T-helper 1 cell treated with Interleukin-12 subunit alpha and Interleukin-12 subunit beta and Interleukin-4 antibody, amounts not matched to agents 30 ng/mL and 1 ng/mL, for 36 hours (primary cell): ENCODE measurements around the gene PHLPP1. TPM values are rescaled to one million over a fixed set of nuclear protein-coding genes. Genes with fewer than 3 reads are reported as not detected.
"Not testable (repeated sequence)": the region's sequence is repeated elsewhere in the genome, so short reads cannot be mapped to it uniquely, and the experiment has no call there.

Experiments
- intact Hi-C: fragments of 100-400 bp; cut with micrococcal nuclease; formaldehyde crosslinking; loops from one replicate; pipeline ENCODE4 v1.15.1; 2024
- total RNA-seq: library from RNA; stranded (reverse); gene quantifications from 2 replicates; pipeline ENCODE4 v1.2.3, GENCODE V29; 2022

PHLPP1 gene
- total RNA-seq, 1 donor from 2014 or later, result 8.1 TPM

DNA sequence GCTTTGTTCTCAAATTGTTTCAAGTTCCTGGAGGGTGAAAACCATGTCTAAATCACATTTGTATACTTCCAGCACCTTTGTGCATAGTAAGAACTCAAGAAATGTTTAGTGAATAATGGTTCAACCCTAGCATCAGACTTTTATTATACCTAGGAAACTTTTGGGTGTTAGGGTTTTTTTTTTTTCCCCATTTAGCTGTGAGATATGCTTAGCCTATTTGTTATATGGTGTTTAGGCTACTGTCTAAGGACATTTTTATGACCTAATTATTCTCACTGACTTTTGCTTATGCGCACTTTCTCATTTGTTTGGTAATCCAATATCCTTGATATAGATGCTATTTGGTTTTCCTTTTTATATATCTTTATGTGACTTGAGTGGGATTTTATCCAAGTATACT lies 164.7 kb downstream of the PHLPP1 start:
- intact Hi-C loops, result no loop called here

DNA sequence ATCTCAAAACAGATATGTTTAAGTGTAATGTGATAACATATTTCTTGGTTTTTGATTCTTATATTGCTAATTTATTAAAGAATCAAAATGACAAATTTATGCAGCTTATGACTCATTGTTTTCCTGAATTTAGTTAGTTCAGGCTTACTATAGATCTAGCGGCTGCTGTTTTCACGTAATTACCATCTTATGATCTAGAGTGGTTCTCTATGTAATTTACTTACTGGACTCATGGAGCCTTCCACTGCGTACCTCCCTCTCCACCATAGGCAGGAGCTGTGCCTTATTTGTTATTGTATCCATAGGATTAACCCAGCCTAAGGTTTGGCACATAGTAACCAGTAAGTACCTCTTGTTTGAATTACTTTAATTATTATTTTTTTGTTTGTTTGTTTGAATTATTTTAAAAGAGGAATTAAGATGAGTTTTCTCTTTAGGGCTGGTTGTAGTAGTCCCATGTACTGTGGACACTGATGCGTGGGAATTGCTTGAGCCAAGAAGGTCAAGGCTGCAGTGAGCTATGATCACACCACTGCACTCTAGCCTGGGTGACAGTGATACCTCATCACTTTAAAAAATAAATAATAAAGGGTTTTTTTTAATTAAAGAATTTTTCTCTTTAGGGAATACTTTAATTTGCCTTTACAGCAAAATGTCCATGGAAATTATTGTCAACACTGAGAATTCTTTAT lies 165.5 kb downstream of the PHLPP1 start:
- intact Hi-C loops, result no loop called here

DNA sequence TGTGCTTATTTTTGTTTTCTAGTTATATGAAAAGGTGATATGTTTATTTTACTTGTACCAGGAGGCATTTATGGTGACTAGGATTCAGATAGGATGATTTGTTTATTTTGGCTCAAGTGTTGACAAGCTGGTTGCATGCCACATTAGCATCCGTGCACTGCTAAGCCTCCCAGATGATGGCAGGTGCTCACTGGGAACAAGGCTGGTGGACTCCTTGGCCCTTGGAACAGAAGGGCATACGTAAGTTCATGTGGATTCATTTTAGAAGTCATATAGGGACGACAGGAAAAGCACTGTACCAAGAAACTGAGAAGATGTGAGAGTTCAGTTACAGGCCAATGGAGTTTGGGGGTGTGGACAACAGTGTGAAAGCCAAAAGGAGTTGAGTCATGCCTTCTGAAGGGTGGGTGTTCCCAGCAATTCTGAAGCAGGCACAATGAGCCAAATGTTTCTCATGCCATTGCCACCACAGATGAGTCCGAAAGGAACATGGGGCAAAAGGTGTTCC lies 166.2 kb downstream of the PHLPP1 start:
- intact Hi-C loops, result no loop called here

DNA sequence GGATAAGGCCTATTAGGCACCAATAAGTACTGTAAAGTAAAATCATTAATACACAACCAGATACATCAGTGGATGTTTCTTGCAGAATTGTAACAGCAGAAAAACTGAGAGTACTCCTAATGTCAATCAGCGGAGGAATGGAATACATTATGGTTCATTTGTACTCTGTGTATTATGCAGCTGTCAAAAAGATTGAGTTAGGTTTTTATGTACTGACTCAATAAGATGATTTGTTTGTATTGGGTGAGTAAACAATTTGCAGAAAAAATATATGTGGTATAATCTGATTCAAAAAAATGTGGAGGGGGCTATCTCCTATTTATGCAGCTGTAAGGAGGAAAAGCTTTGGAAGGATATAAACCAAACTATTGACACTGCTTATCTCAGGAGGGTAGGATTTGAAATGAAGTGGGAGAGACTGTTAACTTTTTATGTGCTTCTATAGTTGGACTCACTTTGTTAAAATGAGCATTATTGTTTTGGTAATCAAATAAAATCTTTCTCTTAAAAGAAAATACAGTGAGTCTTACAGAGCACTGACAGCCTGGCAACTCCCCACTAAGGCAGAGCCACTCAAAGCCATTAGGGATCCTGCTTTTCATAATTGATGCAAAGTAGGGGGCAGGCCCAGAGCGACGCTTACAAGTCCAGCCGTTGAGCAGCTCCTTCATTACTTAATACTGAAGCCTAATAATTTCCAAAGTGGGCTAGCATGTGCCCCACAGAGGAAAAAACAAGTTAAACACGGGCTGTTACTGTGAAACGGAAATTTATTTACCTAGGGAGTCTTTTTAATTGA lies 168.8 kb downstream of the PHLPP1 start:
- intact Hi-C loops, result no loop called here

DNA sequence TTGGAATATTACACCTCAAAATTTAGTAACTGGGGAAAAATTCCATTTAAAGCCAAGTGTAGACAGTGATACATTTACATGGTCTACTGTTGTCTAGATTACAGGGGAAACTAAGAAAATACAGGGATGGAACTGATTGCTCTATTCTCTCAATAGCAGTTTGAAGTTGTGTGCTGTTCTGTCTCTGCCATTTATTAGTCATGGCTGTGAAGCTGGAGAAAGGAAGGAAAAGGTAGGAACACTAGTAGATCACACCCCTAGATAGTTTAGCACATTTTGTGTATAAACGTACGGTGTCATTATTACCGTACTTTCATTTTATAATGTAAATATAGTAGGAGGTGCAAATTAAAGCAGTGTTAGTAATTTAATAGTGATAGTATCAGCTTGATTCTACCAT lies 170.5 kb downstream of the PHLPP1 start:
- intact Hi-C loops, result no loop called here

- intact Hi-C loops, result no loop called here
Observed at GRCh38 chr18:62894681-62895390, 179.5 kb downstream of the PHLPP1 start.

DNA sequence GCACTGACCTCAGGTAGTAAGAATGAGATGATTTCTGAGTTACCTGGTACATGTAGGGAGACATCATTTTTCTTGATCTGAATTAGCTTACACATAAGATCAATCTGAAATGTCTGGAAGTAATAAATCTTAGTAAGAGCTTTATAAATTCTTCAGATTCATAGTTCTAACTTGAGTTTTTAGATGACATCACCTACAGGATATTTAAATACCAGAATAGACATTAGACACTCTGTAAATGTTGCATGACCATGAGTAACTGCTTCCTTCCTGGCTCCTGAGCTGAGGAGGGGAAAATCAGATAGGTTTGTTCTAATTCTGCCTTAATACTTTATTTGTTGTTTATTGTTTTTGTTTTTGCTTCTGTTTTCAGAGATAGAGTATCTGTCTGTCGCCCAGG lies 181.8 kb downstream of the PHLPP1 start:
- intact Hi-C loops, result no loop called here

- intact Hi-C loops, result no loop called here
Observed at GRCh38 chr18:62898359-62898758, 183.0 kb downstream of the PHLPP1 start.

GRCh38 chr18:62899534-62899933 lies 184.2 kb downstream of the PHLPP1 start:
- intact Hi-C loops, result no loop called here

GRCh38 chr18:62900132-62900883 lies 185.0 kb downstream of the PHLPP1 start:
- intact Hi-C loops, result no loop called here

GRCh38 chr18:62902776-62903175 lies 187.4 kb downstream of the PHLPP1 start:
- intact Hi-C loops, result no loop called here

GRCh38 chr18:62904396-62905285 lies 189.3 kb downstream of the PHLPP1 start:
- intact Hi-C loops, result no loop called here

DNA sequence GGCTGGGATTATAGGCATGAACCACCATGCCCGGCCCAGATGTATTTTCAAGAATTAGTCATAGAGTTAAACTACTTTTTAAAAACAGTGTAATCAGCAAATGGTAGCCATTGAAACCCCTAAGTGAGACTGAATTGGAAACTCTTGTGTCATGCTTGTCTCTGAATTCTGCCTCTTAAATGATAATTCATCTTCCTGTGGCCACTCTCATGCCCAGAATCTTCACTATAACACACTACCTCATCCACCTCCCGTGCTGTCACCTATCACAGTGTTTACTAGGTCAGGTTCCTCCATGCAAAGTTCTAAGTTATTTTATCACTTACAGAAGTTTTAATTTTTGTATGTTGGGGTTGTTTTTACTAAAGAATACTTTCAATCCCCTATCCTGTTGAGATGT lies 197.5 kb downstream of the PHLPP1 start:
- intact Hi-C loops, result no loop called here

DNA sequence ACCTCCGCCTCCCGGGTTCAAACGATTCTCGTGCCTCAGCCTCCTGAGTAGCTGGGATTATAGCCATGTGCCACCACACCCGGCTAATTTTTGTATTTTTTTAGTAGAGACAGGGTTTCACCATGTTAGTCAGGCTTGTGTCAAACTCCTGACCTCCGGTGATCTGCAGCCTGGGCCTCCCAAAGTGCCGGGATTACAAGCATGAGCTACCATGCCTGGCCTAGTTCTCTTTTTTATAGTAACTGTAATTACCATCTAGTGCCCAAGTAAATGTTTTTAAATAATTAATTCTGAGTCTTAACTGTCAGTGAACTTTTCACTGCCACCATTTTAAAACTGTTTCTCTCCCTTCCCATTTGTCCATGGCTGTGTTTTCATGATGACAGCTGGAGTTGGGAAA lies 198.5 kb downstream of the PHLPP1 start:
- intact Hi-C loops, result not testable (repeated sequence)

- intact Hi-C loops, result no loop called here
Observed at GRCh38 chr18:62914871-62915392, 199.6 kb downstream of the PHLPP1 start.

- intact Hi-C loops, result no loop called here
Observed at GRCh38 chr18:62918361-62918760, 203.0 kb downstream of the PHLPP1 start.

GRCh38 chr18:62919109-62919838 lies 203.9 kb downstream of the PHLPP1 start:
- intact Hi-C loops, result no loop called here

DNA sequence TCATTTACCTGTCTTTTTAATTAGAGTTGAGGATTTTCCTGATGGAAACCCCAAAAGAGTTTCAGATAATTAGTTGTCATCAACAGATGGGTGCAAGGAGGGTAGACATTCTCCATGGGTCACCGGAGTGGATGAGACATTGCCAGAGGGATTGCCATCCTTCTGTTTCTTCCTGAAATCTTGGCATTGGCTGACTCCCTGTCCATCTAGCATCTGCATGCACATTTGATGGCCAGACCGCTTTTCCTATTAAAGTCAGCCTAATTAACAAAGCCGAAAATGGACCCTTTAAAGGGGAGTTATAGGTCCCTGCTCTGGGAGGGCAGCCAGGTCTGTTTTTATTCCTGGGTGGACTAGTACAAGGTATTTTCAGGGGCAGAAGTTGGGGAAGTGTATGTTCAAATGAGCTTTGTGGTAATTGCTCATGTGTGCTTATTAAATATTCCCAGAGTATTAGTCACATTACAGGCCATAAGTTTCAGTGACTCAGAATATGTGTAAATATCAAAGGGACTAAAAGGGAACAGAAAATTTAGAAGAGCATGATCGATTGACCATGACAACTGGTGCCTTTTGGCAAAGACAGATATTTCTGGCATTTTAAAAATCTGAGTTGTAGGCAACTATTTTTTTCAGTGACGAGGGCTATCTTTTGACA lies 209.8 kb downstream of the PHLPP1 start:
- intact Hi-C loops, result no loop called here

DNA sequence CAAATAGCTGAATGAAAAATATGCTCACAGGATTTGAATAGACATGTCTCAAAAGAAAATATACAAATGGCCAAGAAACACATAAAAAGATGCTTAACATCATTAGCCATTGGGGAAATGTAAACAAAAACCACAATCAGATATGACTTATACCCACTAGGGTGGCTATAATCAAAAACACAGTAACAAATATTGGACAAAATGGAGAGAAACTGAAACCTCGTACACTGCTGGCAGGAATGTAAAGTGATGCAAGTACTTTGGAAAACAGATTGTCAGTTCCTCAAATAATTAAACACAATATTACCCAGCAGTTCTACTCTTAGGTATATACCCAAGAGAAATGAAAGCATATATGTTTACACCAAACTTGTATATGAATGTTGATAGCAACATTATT lies 213.0 kb downstream of the PHLPP1 start:
- intact Hi-C loops, result no loop called here
